IMR-90 (cell line): ENCODE data around the gene GRK5. TPM values are rescaled to one million over a fixed set of nuclear protein-coding genes. Genes with fewer than 3 reads are reported as not detected.

Experiments used
- ATAC-seq: fragments of 200-7000 bp; cut with Tn5 transposase; 2 replicates; pipeline ENCODE4 v1.9.1; 2020; ENCODE audit warnings: low read depth, mild to moderate bottlenecking, moderate library complexity
- BruUV-seq: library from RNA; stranded (reverse); fragments of 400-500 nt; replicated peaks from 2 replicates; lab custom pipeline; 2021; lab: Mats Ljungman, UMichigan
- CTCF ChIA-PET: fragments of 300-600 bp; formaldehyde crosslinking; extraction: SDS; loops from one replicate; lab custom pipeline; 2021; ENCODE audit warnings: antibody characterized with exemption; lab: Yijun Ruan, JAX
- POLR2A ChIA-PET: fragments of 300-600 bp; sonication (Branson Sonifier 250); formaldehyde crosslinking; loops from one replicate; lab custom pipeline; 2022; ENCODE audit warnings: antibody characterized with exemption; ENCODE audit not compliant: unreplicated experiment; lab: Charles Lee
- DNase-seq: peaks from one replicate; pipeline ENCODE4 v3.0.0; 2013
- H2AFZ ChIP-seq: replicated peaks from 2 replicates; pipeline ENCODE3; 2013; ENCODE audit warnings: low read length, mild to moderate bottlenecking; ENCODE audit not compliant: poor library complexity
- H2AK5ac ChIP-seq: 2 replicates; pipeline ENCODE4 v1.6.1; 2013; ENCODE audit warnings: low read depth, low read length, inconsistent platforms
- H2AK9ac ChIP-seq: replicated peaks from 2 replicates; pipeline ENCODE3; 2013; ENCODE audit warnings: mild to moderate bottlenecking, low read depth, low read length, moderate library complexity; ENCODE audit not compliant: poor library complexity
- H2BK120ac ChIP-seq: 2 replicates; pipeline ENCODE4 v1.6.1; 2013; ENCODE audit warnings: low read depth, low read length, inconsistent platforms
- H2BK15ac ChIP-seq: 3 replicates; pipeline ENCODE4 v1.6.1; 2013; ENCODE audit warnings: low read depth, low read length, inconsistent platforms
- H2BK20ac ChIP-seq: 2 replicates; pipeline ENCODE4 v1.6.1; 2013; ENCODE audit warnings: low read depth, mild to moderate bottlenecking, inconsistent platforms, low read length, moderate library complexity
- H2BK5ac ChIP-seq: 2 replicates; pipeline ENCODE4 v1.6.1; 2013; ENCODE audit warnings: mild to moderate bottlenecking, low read depth, low read length, inconsistent platforms; ENCODE audit not compliant: poor library complexity, severe bottlenecking
- H3K14ac ChIP-seq: replicated peaks from 2 replicates; pipeline ENCODE4 v1.6.1; 2013; ENCODE audit warnings: low read depth, low read length, inconsistent platforms
- H3K18ac ChIP-seq: 2 replicates; pipeline ENCODE4 v1.6.1; 2013; ENCODE audit warnings: low read depth, low read length, control low read depth
- H3K23ac ChIP-seq: 2 replicates; pipeline ENCODE4 v1.6.1; 2013; ENCODE audit warnings: low read depth, low read length, inconsistent platforms
- H3K27ac ChIP-seq: 2 replicates; pipeline ENCODE4 v1.5.1; 2013; ENCODE audit warnings: mild to moderate bottlenecking, control low read depth, low read length; ENCODE audit not compliant: insufficient read depth
- H3K27me3 ChIP-seq: 2 replicates; pipeline ENCODE4 v1.6.1; 2013; ENCODE audit warnings: low read length; ENCODE audit not compliant: control insufficient read depth, insufficient read depth
- H3K36me3 ChIP-seq: 2 replicates; pipeline ENCODE4 v1.6.1; 2013; ENCODE audit warnings: low read length, mixed read lengths; ENCODE audit not compliant: control insufficient read depth, insufficient read depth
- H3K4ac ChIP-seq: 2 replicates; pipeline ENCODE4 v1.6.1; 2013; ENCODE audit warnings: low read depth, low read length, inconsistent platforms
- H3K4me1 ChIP-seq: 2 replicates; pipeline ENCODE4 v1.6.1; 2013; ENCODE audit warnings: low read length, mixed read lengths; ENCODE audit not compliant: control insufficient read depth, insufficient read depth
- H3K4me2 ChIP-seq: 2 replicates; pipeline ENCODE4 v1.6.1; 2013; ENCODE audit warnings: low read depth, mild to moderate bottlenecking, control low read depth, low read length, moderate library complexity
- H3K4me3 ChIP-seq: 2 replicates; pipeline ENCODE4 v1.5.1; 2013; ENCODE audit warnings: low read depth, mild to moderate bottlenecking, control low read depth, low read length, moderate library complexity; ENCODE audit not compliant: insufficient read depth
- H3K56ac ChIP-seq: 2 replicates; pipeline ENCODE4 v1.6.1; 2013; ENCODE audit warnings: low read length, inconsistent platforms; ENCODE audit not compliant: insufficient read depth; ENCODE audit errors: extremely low read depth
- H3K79me1 ChIP-seq, 2 experiments: 2 replicates each; pipeline ENCODE4 v1.6.1; 2013; ENCODE audit warnings: low read length in 2 of 2, inconsistent platforms in 1 of 2, low read depth in 1 of 2
- H3K9ac ChIP-seq: 2 replicates; pipeline ENCODE4 v1.6.1; 2013; ENCODE audit warnings: low read depth, low read length, control low read depth
- H3K9me1 ChIP-seq: 2 replicates; pipeline ENCODE4 v1.6.1; 2013; ENCODE audit warnings: low read length, inconsistent platforms; ENCODE audit not compliant: insufficient read depth
- H3K9me3 ChIP-seq: 2 replicates; pipeline ENCODE4 v1.6.1; 2013; ENCODE audit warnings: low read length; ENCODE audit not compliant: control insufficient read depth, insufficient read depth
- H4K20me1 ChIP-seq: 2 replicates; pipeline ENCODE4 v1.6.1; 2013; ENCODE audit warnings: low read length, inconsistent platforms; ENCODE audit not compliant: insufficient read depth
- H4K5ac ChIP-seq: 2 replicates; pipeline ENCODE4 v1.6.1; 2013; ENCODE audit warnings: mild to moderate bottlenecking, low read depth, low read length, control low read depth
- H4K8ac ChIP-seq, 2 experiments: 2 replicates each; pipeline ENCODE4 v1.6.1; 2013; ENCODE audit warnings: low read depth in 2 of 2, low read length in 2 of 2, control low read depth in 1 of 2, inconsistent platforms in 1 of 2
- H4K91ac ChIP-seq: 2 replicates; pipeline ENCODE4 v1.6.1; 2013; ENCODE audit warnings: low read depth, low read length, inconsistent platforms; ENCODE audit not compliant: insufficient read depth
- BHLHE40 ChIP-seq: fragments of 150-350 bp; IDR thresholded peaks from 2 replicates; pipeline ENCODE4 v1.6.1; 2016; ENCODE audit warnings: mild to moderate bottlenecking, low read depth, low read length
- CEBPB ChIP-seq: IDR thresholded peaks from 2 replicates; pipeline ENCODE4 v1.6.1; 2012; ENCODE audit warnings: low read depth, low read length, improper control_type of control experiment
- CTCF ChIP-seq: conservative IDR thresholded peaks from 2 replicates; pipeline ENCODE4 v1.5.1; 2012; ENCODE audit warnings: mild to moderate bottlenecking, low read depth, low read length, improper control_type of control experiment
- FOS ChIP-seq: fragments of 150-350 bp; IDR thresholded peaks from 2 replicates; pipeline ENCODE4 v1.6.1; 2016; ENCODE audit warnings: low read depth, low read length
- POLR2A ChIP-seq: IDR thresholded peaks from 2 replicates; pipeline ENCODE4 v1.6.1; 2012; ENCODE audit warnings: mild to moderate bottlenecking, low read depth, low read length
- RCOR1 ChIP-seq: IDR thresholded peaks from 2 replicates; pipeline ENCODE4 v1.6.1; 2012; ENCODE audit warnings: mild to moderate bottlenecking, low read length, improper control_type of control experiment; ENCODE audit not compliant: insufficient replicate concordance
- RFX5 ChIP-seq: IDR thresholded peaks from 2 replicates; pipeline ENCODE4 v1.8.0; 2012; ENCODE audit warnings: low read depth, mild to moderate bottlenecking, low read length, moderate library complexity
- SMC3 ChIP-seq: fragments of 150-350 bp; IDR thresholded peaks from 2 replicates; pipeline ENCODE4 v1.6.1; 2016; ENCODE audit warnings: low read depth, mild to moderate bottlenecking, antibody characterized with exemption, low read length, moderate library complexity
- USF2 ChIP-seq: fragments of 150-350 bp; IDR thresholded peaks from 2 replicates; pipeline ENCODE4 v1.6.1; 2017; ENCODE audit warnings: mild to moderate bottlenecking, antibody characterized with exemption, low read length, low read depth
- WGBS, 2 experiments: methylation state at CpG; one replicate each; pipeline versions ENCODE4 v1.1.5 to v1.1.7; 2013; ENCODE audit warnings: missing lambda C conversion rate in 2 of 2; ENCODE audit not compliant: insufficient read length in 1 of 2; ENCODE audit errors: extremely low coverage in 2 of 2; 5-methylcytosine and 5-hydroxymethylcytosine counted together
- dilution Hi-C: fragments of 300-500 bp; cut with HindIII; formaldehyde crosslinking; loops from one replicate; pipeline ENCODE4 v1.14.3; 2018; ENCODE audit warnings: low sequenced_read_pairs; ENCODE audit not compliant: unreplicated experiment
- in situ Hi-C: fragments of 300-500 bp; cut with MboI; formaldehyde crosslinking; loops from 3 replicates; pipeline ENCODE4 v1.14.3; 2019; ENCODE audit warnings: low sequenced_read_pairs, inconsistent platforms, mixed read lengths
- intact Hi-C: fragments of 100-400 bp; cut with micrococcal nuclease; formaldehyde crosslinking; loops from 2 replicates; pipeline ENCODE4 v1.10.0; 2022
- polyA plus RNA-seq, 3 experiments: library from polyadenylated mRNA; depleted of rRNA; stranded (reverse); fragments of >200 nt; gene quantifications; 2 replicates each; pipeline ENCODE4 v1.2.3, GENCODE V29; 2012; ENCODE audit warnings: low replicate concordance in 1 of 3
- total RNA-seq: library from RNA; depleted of rRNA; stranded (reverse); fragments of >200 nt; gene quantifications from 2 replicates; pipeline ENCODE4 v1.2.3, GENCODE V29; 2012

The GRK5 gene
- total and polyA plus RNA-seq, 2 of the 4 experiments (the other 2 are of a cell fraction), result 12.9 to 16.3 TPM

GRCh38 chr10:119292968-119293760 is 85.8 kb downstream of the GRK5 start:
- in situ Hi-C loops, result no loop called here
- POLR2A ChIA-PET, result interaction anchor here (0.5 kb wide), 1 partner anchor 40 kb away, joined by 4 read pairs; no protein-coding TSS in a partner anchor
- H3K9ac ChIP-seq, result no peak overlapping the region

More at GRCh38 chr10:119292968-119293760, 85.8 kb downstream of the GRK5 start:
- H3K9me3 ChIP-seq, result peaks cover 12% of the 10 kb centered on the region
- no peak overlapping the region for H3K23ac ChIP-seq
- H4K91ac ChIP-seq, result no peak overlapping the region
- no peak overlapping the region for H2AK9ac ChIP-seq
- peaks cover 64 to 82% of the 10 kb centered on the region in 2 experiments for H3K79me1 ChIP-seq
- TF ChIP-seq POLR2A, result no peak
- no peak for TF ChIP-seq CTCF
- TF ChIP-seq USF2, result no peak
- TF ChIP-seq CEBPB, result no peak
- TF ChIP-seq FOS, result no peak
- TF ChIP-seq RCOR1, result no peak
- TF ChIP-seq RFX5, result no peak
- no peak for TF ChIP-seq SMC3
- TF ChIP-seq BHLHE40, result no peak
- DNase-seq (no peak), ATAC-seq (no peak)
- no peak overlapping the region for H2AFZ ChIP-seq
- H2BK120ac ChIP-seq, result no peak overlapping the region
- no peaks in the 10 kb centered on the region for H3K27me3 ChIP-seq
- H3K4ac ChIP-seq, result no peak overlapping the region; the same call in 1 of the 2 replicates
- 73% methylated on average over 7 of the region's 11 CpGs; no CpG with 5 or more reads in 1 of the 2 experiments for WGBS, 2 experiments
- H3K27ac ChIP-seq, result no peak overlapping the region
- H2AK5ac ChIP-seq, result no peak overlapping the region
- no peak overlapping the region for H2BK15ac ChIP-seq
- H4K5ac ChIP-seq, result no peak overlapping the region
- no peak overlapping the region for H3K14ac ChIP-seq
- peaks cover 27% of the 10 kb centered on the region for H3K36me3 ChIP-seq
- CTCF ChIA-PET, result no interaction called here
- H3K56ac ChIP-seq, result no peak overlapping the region
- H2BK5ac ChIP-seq, result no peak overlapping the region
- no peak overlapping the region for H3K18ac ChIP-seq
- intact Hi-C loops, result no loop called here
- no peak overlapping the region for H4K8ac ChIP-seq
- peaks cover 11% of the 10 kb centered on the region for H3K4me1 ChIP-seq
- dilution Hi-C loops, result no loop called here
- no peak overlapping the region for H3K4me2 ChIP-seq
- H3K9me1 ChIP-seq, result peaks cover 32% of the 10 kb centered on the region
- peaks cover 86% of the 10 kb centered on the region for H4K20me1 ChIP-seq
- BruUV-seq, result no TSS peak
- no peak overlapping the region for H3K4me3 ChIP-seq
- H2BK20ac ChIP-seq, result no peak overlapping the region
